COLO829 (cell line): ENCODE results near the gene HJV.

ENCODE experiments used
- DNase-seq: peaks from one replicate; pipeline ENCODE4 v3.0.0; 2012; ENCODE audit warnings: low spot score

The HJV gene

DNA sequence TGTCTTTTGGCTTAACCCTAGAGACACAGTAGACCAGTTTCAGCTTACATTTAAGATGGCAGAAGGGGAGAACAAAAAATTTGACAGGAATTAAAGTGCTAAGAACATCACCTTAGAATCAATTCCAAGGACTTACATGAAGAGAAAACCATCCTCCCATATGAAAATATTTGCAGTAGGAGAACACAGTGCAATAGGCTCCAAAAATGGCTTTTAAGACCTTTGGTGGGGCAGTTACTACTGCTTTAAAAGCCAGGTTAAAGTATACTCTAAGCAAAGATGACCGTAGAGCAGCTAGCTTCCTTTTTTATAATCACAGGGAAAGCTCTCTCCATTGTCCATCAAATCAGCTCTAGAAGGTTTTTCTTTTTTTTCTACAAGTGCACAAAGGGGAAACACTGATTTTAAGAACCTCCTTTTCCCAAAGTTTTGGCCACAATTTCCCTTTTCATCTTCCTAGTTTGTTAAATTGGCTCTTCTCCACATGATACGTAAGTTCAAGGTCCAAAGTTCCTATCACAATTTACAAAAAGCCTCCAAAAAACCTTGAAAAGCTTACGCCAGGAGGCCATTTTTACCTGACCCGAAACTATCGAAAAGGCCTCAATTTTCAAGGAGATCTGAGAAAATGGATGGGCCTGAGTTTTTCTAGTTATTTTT lies 28.4 kb downstream of the HJV start:
- DNase-seq: no peak

DNA sequence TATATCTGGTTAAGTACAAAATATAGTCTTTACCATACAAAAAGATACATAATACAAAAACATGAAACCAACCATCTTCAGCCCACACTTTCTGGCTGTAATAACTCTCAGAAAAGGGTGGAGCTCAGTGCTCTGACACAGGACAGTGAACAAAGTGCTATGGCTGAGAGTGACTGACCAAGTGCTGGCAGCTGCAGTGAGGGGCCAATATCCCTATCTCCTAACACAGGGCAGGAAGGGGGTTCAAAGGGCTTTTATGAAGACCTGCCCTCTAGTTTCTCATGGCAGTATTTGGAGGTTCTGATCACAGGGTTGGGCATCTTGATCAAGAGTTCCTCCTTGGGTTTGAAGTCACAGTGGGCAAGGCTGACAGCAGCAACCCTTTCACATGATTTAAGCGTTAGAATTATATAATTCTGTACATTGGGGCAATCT lies 29.0 kb downstream of the HJV start:
- no peak for DNase-seq

DNA sequence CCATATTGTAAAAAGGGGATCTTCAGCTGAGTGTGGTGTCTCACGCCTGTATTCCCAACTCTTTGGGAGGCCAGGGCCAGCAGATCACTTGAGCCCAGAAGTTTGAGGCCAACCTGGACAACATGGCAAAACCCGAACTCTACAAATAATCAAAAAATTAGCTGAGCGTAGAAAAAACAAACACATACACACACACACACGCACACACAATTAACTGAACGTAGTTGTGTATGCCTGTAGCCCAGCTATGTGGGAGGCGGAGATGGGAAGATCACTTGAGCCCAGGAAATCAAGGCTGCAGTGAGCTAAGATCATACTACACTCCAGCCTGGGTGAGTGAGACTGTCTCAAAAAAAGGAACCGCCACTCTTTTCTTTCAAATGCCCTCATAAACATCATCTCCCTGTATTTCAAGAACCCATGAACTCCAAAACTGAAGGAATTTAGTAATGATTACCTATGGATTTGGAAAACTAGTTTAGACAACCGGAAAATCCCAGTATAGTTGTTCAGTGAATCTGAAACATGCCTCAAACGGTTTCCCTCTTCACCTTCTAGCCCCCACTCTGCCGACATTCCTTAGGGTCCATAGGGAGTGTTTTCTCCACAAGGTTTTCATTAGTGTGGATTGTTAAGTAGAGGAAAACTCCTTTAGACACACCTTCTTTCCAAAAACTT lies 29.7 kb downstream of the HJV start:
- no peak for DNase-seq

DNA sequence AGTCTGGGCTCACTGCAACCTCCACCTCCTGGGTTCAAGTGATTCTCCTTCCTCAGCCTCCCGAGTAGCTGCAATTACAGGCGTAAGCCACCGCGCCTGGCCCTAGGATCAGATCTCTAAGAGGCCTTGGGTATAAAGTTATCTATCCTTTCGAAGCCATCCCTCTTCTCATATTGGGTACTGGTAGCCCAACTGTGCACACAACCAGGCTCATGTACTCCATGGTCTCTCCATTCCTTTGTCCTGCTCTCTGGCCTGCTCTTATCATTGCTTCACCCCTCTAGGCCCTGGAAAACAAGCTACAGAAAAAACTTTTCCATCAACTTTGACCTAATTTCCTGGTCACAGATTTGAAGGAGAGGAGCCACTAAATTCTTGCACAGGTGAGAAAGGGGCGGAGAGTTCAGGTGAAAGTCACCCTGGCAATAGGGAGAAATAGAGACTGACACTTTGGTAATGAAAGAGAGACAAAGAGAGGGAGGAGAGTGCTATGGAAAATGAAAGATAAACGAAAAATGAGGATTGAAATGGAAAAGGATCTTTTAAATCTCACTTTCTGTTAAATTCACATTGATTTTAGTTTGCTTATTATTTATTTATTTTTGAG lies 31.2 kb downstream of the HJV start:
- DNase-seq: no peak

DNA sequence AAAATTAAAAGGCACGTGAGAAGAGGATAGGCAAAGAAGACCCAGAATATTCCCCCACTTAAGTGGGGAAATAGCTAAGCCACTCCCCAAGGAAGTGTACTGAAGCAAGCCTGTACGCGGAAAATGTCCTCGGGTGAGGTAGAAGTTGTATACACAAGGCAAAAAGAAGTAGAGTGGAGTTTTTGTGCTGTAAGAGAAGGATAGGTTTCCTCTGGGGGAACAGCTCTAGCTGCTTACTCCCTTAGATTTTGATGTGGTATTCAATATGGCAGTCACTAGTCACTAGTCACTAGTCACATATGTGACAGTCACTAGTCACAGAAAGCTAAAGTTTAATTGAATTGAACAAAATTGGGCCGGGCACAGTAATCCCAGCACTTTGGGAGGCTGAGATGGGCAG lies 32.8 kb downstream of the HJV start:
- no peak for DNase-seq

DNA sequence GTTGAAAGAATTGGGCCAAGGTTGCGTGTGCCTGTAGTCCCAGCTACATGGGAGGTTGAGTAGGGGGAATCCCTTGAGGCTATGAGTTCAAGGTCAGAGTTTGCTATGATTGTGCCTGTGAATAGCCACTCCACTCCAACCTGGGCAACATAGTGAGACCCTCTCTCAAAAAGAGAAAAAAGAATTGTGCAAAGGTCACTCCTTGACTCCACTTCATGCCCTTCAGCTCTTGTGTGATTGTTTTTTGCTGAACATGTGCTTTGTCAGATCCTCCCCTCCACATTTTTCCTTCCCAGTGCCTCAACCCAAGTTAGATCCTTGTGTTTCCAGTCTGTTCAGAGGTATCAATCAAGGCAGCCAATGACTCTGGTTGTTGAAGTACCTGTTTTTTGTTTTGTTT lies 33.6 kb downstream of the HJV start:
- DNase-seq: no peak

DNA sequence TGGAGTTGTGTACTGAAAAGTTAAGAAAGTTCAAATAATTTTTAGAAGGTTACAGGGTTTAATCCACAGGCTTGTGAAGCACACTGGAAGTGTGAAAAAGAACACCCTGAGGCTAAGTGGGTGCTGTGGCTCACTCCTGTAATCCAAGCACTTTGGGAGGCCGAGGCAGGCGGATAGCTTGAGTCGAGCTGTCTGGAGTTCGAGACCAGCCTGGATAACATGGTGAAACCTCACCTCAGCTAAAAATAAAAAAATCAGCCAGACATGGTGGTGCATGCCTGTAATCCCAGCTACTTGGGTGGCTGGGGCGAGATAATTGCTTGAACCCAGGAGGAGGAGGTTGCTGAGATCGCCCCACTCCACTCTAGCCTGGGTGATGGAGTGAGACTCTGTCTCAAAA lies 35.0 kb downstream of the HJV start:
- no peak for DNase-seq

DNA sequence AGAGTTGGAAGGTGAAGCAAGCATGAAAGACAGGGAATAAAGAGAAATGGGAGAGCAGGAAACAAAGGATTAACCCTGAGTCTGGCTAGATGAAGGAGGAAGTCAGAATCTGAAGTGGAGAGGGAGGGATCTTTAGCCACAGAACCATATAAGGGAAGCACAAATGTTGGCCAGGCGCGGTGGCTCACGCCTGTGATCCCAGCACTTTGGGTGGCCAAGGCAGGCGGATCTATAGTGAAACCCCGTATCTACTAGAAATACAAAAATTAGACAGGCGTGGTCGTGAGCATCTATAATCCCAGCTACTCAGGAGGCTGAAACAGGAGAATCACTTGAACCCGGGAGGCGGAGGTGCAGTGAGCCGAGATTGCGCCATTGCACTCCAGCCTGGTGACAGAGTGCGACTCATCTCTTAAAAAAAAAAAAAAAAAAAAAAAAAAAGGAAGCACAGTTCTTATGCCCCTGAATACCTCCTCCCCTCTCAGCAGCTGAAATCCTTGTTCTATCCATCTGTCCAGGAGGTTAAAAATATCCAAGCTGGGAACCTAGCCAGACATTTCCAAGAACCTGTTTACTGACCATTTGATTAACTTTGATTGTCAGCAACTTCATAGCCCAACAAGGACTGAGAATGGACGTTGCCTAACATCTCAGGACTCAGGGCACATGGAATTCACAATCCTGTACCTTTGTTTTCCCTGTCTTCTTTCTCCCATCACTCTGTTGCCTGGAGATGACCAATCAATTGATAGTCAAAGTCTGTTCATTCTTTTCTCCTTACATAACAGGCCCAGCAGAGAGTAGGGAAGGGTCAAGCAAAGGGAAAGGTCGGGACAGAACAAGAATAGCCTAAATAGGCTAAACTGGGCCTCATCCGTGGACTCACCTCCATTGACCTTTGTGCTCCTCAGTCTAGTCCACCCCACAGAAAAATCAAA lies 35.8 kb downstream of the HJV start:
- no peak for DNase-seq

DNA sequence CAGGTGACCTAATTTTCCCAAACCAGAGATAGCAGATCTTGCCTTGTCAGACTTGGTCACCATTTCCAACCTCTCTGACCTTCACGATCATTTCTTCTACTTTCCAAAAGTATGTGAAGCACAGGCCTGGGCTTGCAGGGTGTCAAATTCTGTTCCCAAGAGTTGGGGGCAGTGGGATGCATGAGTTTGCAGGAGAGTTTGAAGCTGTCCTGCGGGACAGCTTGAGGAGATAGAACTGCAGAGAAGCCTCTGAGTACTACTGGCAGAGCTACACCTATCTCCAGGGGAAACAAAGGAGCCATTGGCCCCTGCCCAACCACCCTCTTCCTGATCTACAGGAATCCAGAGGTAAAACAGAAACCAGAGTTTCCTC lies 36.4 kb downstream of the HJV start:
- no peak for DNase-seq

DNA sequence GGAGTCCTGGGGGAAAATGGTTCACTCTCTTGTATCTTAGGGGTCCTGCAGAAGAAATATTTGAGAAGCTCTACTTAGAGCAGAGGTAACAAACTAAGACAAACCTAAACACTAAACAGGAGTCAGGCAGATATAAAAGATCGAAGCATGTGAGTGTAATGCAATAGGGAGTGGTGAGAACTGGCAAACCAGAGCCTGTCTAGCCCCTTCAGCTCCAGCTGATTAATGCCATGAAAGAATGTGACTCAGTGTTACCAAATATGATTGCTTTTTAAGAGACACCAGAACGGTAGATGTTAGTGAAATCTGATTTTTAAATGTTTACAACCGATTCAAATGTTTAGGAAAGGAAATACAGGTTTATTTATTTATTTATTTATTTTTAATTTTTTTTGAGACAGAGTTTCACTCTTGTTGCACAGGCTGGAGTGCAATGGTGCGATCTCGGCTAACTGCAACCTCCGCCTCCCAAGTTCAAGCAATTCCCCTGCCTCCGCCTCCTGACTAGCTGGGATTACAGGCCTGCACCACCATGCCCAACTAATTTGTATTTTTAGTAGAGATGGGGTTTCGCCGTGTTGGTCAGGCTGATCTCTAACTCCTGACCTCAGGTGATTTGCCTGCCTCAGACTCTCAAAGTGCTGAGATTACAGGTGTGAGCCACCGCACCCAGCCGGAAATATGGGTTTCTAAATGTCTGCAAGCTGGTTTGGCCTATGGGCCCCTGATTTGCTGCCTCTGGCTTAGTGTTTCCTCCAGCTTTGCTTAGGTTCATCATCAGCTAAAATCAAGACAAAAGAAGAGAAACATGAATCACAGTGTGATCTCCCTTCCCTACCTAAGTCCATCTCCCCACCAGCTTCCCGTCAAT lies 37.3 kb downstream of the HJV start:
- DNase-seq: no peak

DNA sequence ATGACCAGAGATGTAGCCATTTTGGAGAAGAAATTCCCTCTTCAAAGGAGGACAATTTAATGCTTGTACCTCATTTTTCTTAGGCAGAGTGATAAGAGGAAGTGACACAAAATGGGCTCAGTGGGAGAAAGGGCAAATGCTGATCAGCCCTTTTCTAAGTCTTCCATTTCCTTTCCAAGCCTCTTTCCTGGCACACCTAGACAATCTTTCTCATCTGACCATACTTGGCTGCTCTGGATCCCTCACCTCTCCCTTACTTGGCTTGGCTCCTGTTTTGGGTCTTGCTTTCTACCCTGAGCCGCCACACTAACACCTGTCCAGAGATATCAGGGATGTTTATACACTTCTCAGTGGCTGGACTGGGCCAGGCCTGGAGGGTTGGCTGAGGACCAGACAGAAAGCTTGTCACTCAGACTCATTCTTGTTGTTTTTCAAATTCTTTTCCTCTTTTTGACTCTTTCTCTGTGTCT lies 38.3 kb downstream of the HJV start:
- DNase-seq: no peak

DNA sequence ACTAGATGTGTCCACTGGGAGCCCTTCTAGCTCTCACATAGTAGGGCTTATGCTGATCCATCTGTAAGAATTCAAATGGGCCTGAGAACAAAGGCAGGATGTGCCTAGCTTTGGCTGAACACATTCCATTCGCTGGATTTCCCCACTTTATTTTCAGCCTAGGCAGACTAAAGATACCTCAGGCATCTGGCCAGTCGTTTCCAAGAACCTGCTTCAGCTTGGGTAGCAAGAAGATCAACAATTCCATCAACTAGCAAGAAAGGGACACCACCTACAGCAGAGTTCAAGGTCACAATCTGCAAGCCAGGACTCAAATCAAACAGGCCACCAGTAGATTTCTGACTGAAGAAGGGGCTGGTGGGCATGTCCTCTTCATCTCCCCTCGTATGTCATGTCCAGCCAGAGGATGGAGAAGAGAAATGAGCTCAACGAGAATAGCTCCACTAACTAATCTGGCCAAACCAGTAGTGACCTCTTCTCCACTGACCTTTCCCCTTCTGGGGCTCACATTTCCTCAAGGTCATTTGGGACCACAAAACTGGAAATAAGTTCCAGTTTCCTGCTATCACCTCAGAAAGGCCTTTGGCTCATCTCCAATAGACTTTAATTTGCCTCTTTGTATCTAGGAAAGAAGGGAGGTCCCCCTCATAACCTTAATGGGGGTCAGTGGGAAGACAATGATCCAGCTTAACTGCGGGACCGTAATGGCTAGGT lies 39.4 kb downstream of the HJV start:
- no peak for DNase-seq

DNA sequence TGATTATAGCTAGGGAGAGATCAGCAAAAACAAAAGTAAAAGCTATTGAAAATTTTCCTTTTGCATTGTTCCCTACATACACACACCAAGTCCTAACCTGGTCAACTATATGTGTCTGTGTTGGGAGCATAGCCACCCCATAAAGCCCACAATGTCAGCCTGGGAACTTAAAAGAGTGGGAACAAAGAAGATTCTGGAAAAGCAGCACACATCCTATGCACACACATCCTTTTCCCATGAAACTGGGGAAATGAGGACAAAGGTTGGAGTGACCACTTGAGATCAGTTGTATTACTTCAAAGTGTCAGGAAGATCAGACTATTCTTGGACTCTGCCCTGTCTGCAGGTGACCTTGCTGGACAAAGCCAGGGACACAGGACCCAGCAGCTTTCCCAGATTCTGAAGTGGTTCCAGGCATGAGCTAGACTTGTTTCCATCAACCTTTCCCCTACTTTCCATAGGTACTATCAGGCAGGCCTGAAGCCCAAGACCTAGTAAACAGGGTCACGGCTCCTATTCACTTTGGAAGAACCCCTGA lies 41.0 kb downstream of the HJV start:
- DNase-seq: no peak

DNA sequence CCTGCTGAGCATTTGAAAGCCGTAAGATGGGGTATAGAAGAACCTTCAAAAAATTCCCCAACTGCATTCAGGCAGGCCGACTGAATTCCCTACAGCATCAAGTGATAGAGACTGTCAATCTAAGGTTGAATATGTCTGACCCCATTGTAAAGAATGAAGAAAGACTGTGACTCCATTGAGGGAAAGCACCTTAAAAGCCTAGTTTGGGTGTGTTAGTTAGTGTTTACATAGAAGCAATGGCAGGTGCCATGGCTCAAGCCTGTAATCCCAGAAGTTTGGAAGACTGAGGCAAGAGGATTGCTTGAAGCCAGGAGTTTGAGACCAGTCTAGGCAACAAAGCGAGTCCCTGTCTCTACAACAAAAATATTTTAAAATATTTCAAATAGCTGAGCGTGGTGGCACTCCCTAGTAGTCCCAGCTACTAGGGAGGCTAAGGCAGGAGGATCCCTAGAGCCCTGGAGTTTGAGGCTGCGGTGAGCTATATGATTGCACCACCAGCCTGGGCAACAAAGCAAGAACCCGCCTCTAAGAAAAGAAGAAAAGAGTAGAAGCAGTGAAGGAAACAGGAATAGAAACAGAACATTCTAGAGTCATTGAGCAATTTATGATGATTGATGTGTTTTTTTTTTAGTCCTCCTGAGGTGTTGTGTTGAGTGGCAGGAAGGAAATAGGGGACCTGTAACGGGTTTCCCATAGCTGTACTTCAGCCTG lies 41.6 kb downstream of the HJV start:
- DNase-seq: no peak

DNA sequence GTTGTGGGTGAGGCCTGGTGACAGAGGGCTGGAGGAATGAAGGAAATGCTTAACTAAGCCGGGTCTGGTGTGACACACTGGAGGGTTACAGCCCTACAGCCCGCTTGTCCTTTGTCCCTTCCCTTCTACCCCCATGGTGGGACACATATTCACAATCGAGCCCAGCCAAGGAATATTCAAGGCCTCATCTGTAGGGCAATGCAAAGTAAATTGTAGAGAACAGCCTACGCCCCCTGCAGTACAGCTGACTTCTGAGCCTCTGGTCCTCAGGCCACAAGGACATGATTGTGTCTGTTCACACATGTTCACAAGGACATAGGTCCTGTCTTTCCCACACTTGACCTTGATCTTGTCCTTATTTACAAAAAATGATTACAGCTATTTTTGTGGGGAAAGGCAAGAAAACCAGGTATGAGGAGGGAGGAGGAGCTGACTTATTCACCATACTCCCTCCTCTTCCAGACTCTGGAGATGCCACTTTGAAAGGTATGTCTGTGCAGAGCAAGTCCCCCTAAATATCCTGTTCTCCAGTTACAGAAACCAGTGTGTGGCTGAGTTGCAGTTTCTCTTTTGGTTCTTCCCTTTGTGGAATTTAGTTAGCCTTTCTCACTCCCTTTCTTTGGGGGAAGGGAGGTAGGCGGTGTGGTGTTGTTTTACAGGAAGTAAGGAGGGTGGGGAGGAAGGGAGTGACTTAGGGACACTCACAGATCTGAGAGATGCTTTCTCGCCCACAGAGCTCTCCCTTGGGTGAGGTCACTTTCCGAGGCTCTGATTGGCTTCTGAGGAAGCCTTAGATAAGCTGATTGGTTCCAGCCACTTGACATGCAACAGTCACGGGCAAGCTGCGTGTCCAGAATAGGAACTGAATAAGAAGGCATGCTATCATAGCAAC lies 42.4 kb downstream of the HJV start:
- peak; percentile 98 for DNase-seq

DNA sequence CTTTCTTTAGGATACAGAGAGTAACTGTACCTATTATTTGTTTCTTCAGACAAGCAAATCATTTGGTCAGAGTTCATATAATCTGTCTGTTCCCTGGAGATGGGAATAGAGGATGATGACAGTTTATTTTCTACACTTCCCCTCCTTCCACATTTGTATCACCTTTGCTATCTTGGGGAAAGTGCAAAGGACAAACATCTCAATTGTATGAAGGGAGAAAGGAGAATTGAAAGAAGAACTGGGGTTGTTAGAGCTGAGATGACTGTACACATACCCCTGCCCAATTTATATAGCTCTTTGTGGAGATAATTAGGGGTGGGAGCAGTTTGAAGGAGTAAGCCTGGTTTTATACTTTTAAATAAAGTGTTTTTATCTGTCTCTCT lies 43.1 kb downstream of the HJV start:
- no peak for DNase-seq

DNA sequence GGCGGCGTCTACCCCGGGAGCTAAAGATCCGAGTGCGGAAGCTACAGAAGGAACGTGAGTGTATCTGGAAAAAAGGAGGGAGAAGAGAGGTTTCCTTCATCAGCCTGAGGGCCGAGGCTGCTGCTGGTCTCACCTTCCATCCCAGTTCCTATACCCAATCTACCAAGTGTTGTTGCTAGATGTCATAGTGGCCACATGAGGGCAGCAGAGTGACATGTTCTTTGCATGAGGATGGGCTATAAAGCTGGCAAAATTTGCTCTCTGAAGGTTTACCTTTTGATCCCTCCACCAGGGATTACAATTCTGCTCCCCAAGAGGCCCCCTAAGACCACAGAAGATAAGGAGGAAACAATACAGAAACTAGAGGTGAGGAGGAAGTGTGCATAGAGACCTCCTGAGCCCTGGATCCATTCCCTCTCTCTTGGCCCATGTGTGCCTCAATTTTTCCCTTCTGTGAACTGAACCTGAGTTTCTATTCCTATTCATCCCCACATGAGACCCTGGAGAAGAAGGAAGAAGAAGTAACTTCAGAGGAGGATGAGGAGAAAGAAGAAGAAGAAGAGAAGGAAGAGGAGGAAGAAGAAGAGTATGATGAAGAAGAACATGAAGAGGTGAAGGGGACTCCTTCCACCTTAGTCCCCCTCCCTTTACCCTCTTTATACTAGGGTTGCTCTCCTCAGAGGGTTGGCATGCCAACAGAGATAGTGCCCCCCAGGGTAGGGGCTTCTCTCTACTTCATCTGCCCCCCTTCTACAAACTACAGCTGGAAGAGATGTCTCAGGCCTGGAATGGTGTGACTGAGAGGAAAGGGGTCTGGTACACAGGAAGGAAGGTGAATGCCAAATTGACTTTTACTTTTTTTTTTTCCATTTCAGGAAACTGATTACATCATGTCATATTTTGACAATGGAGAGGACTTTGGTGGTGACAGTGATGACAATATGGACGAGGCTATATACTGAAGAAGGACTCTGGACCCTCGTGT lies 43.8 kb downstream of the HJV start:
- DNase-seq: peak; percentile 89

DNA sequence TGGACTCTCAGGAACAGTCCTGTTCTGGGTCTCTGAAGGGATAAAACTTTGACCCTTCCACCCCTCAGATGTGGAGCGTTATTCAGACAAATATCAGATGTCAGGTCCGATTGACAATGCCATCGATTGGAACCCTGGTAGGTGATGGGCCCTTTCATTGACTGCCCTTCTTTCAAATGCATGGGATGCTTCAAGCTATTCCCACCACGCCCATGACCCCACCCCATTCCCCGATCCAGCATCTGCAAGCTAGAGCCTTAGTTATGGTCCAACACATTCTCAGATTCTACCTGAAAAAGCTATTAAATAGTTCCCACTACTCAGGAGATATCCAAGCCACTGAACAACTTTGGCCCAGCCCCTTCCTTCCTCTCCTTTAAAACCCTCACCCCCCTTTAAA lies 44.5 kb downstream of the HJV start:
- no peak for DNase-seq
